ENCODE results near the gene KCNQ1.

GRCh38 chr11:2678396-2678795, 233.6 kb downstream of the KCNQ1 start:
- TF ChIP-seq, protein P1, sequence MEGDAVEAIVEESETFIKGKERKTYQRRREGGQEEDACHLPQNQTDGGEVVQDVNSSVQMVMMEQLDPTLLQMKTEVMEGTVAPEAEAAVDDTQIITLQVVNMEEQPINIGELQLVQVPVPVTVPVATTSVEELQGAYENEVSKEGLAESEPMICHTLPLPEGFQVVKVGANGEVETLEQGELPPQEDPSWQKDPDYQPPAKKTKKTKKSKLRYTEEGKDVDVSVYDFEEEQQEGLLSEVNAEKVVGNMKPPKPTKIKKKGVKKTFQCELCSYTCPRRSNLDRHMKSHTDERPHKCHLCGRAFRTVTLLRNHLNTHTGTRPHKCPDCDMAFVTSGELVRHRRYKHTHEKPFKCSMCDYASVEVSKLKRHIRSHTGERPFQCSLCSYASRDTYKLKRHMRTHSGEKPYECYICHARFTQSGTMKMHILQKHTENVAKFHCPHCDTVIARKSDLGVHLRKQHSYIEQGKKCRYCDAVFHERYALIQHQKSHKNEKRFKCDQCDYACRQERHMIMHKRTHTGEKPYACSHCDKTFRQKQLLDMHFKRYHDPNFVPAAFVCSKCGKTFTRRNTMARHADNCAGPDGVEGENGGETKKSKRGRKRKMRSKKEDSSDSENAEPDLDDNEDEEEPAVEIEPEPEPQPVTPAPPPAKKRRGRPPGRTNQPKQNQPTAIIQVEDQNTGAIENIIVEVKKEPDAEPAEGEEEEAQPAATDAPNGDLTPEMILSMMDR (IDR thresholded peaks at IDR 0.05), result no peak
- no peak for TF ChIP-seq POLR2AphosphoS5 (IDR thresholded peaks at IDR 0.05)
- TF ChIP-seq POLR2A (IDR thresholded peaks at IDR 0.05), result no peak
